Stimulated activated CD8-positive, alpha-beta memory T cell treated with anti-CD3 and anti-CD28 coated beads, Interleukin-7, amount 100 ng/mL, for 4 hours (primary cell): ENCODE results near the gene HELZ.
"Not testable (repeated sequence)": the region's sequence is repeated elsewhere in the genome, so short reads cannot be mapped to it uniquely, and the experiment has no call there.

Experiments
- DNase-seq, 2 donors: peaks; one replicate each; pipeline ENCODE4 v3.0.0-alpha.2; 2020; ENCODE audit warnings: low read depth in 2 of 2

Gene HELZ

DNA sequence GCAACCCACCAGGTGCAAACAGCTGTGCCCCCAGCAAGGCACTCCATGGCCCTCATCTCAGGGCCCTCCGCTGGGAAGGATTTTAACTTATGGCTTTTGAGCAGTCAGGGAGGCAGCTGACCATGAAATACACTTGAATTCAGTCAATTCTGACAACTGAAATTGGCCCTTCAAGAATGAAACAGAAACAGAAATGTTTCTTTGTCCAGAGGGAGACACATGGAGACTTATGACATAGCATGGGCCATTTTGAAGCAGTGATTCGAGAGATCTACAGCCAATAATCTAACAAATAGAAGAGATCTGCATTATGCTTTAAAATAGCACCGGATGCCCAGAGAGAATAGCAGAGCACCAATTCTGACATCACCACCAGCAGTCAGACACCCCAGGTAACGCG is 193.2 kb downstream of the HELZ start:
- no peak for DNase-seq

DNA sequence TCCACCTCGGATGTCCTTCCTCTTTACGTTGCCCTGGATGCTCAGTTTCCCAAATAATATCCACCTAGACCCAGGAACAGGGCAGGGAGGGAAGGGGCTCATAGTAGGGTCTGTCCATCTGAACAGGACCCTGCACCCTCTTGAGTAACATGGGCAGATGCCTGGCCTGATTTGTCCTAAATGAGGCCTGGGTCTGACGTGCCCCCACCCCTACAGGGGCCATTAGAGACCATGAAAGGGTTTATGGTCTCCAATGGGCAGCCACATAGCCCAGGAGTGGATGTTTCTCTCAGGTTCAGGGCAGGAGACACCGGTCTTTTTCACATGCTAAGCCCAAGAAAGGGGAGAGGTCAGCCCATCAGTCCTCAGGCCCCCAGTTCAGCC is 193.8 kb downstream of the HELZ start:
- no peak for DNase-seq

DNA sequence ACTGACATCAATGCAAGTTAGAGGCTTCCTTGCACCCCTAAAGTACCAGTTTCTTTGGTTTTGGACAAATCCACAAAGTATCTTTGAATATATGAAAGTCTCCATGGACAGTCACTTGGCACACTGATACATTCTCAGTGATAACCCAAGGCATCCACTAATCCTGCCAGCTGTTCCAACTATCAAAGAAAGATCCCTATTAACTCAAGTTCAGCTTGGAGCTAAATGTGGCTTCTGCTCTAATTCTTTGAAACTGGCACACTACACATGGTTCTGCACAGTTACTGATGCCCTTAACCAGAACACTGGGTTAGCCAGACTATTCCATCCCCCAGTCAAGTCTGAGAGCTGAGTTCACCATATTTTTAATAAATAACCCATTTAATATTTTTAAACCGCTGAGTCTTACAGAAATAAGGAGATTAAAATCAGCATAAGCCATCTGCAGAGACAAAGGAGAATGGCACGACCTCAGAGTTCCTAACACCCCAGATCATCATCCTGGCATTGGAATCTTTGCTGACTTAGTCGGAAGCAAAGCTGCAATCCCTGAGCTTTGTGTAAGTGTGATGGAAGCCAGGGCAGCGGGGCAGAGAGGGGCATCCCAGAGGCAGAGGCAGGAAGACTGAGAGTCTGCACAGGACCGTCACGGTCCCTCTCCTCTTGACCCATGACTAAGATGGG is 194.4 kb downstream of the HELZ start:
- DNase-seq = no peak

DNA sequence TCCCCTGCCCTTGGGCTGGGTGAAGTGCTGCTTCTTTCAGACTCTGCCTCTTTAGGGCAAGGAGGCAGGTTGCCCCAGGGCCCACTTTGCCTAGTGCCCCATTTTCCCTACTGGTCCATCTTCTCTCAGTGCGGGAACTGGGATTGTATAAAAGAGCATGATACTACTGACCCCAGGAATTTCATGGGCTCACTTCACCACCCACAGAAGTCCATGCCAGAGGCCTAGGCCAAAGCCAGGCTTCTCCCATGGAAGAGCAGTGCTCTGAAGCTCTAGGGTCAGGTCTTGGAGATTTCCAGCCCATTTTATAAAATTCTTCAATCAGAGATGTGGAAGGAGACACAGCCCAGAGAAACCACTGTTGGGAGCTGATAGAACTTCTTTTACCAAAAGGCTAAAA is 194.9 kb downstream of the HELZ start:
- DNase-seq = no peak

DNA sequence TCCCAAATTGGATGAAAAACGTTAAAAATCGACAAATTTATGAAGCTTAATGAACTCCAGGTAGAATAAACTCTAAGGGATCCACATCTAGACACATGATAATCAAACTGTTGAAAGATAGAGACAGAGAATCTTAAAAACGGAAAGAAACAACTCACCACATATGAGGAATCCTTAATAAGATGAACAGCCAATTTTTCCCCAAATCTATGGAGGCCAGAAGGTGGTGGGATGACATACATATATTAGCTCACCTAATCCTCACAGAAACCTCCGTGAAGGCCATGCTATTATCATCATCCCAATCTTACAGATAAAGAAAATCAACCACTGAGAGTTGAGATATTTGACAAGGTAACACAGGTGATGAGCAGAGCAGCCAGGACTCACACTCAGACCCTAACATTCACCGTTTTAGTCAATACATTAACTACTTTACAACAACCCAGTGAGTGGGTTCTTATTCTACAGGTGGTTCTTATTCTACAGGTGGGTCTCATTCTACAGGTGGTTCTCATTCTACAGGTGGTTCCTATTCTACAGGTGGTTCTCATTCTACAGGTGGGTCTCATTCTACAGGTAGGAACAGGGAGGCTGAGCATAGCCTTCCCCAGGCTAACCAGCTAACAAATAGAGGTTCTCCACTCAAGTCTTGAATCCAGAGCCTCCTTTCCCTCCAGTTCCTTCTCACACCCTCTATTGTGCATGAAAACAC is 195.8 kb downstream of the HELZ start:
- DNase-seq = no peak

DNA sequence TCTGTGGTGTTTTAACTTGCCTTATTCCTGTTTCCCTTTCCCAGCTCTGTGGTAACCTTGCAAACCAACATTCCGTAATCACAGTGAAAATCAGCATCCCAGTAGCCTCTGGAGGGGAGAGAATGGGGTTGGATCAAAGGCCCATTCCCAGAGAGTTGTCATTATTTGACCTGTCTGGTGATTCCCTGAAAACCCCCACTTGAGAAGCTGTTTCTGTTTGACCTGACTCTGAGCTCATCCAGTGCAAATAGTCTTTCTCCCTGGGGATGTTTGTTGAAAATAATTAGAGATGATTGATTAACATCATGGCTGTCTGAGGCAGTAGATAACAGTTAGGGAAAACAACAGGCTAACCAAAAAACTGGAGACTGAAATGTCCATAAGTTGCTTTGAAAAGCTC is 197.6 kb downstream of the HELZ start:
- no peak for DNase-seq

DNA sequence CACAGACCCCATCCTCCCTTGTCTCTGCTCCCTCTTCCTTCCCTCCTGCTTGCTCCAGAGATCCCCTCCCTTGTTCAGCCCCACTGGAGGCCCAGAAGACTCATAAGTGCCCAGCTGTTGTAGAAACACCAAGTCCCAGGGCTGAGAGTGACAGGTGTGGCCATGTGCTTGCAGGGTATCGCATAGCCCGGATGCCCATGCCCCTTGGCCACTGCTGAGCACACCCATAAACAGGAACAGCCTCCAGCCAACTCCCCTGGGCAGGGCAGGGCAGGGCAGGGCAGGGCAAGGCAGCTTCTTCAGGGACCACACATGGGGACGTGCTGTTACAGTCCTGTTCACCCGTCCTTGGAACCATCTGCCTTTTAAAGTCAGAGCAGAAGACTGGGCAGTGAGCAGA is 198.6 kb downstream of the HELZ start:
- no peak for DNase-seq

DNA sequence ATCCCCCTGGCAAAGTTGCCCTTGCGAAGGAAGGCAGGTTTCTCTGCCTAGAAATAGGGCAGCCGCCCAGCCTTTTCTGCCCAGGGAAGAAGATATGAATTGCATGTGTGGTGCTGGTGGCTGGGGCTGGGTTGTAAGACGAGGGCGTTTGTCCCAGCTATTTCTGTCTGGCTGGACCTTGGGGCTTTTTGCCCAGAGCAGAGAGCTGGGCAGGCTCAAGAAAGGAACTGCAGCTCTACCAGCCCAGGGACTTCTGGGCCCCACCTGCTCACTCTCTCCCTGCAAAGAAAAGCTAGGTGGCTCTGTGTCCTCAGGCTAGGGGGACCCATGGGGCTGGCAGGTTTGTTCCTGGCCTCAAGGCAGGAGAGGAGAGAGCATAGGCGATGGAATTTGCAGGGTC is 200.1 kb downstream of the HELZ start:
- no peak for DNase-seq

DNA sequence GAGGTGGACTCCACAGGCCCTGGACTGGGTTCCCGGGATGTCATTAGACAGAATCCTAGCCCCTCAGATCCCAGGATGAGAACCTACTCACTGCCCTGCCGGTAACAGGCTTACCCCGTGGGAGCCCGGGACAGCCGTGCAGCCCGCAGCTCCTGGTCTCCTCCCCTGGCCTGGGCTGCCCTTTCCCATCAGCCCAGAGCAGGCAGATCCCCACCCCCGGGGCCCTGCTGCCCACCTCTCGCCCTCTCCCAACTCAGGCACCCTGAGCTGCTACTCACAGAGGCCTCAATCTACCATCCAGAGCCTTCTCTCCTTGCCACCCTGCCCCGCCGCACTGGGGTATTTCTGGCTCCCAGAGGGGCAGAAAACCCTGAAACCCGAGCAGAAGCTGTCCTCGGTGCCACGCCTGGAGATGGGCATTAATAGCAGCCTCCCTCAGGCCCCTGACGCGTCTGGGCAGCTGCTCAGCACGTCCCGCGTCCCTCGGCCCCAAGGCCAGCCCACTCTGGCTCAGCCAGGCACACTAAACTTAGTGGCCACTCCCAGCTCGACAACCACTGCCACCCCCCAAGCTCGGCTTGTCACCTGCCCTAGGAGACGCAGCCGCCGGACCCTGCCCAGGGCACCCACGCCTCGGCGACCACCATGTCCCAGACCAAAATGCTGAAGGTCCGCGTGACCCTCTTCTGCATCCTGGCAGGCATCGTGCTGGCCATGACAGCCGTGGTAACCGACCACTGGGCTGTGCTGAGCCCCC is 200.8 kb downstream of the HELZ start, which contains the start of gene CACNG1:
CACNG1 (plus strand) TSS at position 539 of the 757 bp plus-strand sequence; CDS start at position 646, 107 bp downstream.
- no peak for DNase-seq

DNA sequence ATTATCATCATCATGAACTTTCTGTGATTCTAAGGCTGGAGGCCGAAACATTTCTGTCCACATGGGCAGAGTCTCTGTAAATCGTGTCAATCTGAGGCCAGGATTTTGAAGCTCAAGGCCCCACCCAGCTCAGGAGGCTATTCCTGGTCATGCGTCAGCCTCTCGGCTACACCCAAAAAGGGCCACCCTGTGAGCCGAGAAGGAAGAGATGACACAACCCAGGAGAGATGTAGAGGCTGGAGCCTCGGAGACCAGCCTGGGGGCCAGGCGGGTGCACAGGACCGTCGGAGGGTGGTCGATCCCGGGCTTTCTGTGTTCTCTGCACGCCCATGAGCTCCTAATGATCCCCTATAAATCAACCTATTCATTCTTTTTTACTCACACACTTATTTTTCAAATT is 201.7 kb downstream of the HELZ start:
- no peak for DNase-seq

DNA sequence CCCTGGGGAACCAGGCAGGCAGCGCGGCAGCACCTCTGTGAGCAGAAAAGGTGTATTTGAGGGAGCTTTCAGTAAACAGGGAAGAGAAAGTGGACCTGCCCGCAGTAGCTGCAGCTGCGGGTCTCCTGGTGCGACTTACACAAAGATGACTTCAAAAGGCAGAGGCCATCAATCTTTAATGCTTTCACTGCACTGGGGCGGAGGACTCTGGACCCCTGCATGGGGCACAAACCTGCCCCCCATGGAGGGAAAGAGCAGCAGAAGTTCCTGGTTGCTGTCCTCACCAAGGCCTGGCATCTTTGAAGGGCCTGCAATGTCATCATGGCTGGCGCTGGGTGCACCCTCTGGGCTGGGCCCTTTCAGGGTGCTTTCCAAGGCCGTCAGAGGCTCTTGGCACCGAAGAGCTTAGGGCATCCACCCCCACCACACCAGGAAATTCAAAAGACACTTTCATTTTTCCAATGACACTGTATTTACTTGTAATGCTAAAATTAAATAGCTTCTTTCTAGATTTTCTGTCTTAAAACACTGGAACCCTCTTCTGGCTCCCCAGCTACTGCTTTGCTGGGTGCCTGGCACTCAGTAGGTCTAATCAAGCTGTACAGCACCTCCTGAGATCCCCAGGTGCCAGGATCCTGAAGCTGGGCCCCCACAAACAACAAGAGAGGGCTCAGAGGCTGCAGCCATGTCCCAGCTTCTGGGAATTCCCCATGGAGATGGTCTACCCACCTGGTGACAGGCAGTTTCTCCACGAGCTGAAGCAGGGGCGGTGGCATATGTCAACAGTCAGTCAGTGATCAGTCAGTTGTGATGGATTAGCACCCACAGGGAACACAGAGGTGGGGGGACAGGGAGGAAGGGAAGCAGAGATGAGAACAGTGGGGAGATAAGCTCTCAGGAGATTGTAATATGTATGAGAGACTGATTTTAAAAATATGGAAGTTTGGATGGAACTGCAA is 202.8 kb downstream of the HELZ start:
- no peak for DNase-seq

DNA sequence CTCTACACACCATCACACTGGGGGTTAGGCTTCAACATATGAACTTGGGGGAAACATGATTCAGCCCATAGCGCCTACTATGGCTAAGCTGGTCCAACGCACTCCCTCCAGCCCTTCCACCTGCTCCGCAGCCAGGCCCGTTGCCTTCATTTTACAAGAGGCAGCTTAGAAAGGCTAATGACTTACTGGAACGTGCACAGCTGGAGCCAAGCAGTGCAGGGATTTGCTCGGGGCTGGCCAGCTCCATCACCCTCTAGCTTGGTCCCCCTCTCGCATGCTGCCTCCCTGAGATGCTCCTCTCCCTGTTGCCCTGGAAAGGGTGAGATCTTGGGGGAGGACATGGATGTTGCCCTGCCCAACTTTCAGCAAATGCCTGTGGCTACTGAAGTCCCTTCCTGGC is 203.5 kb downstream of the HELZ start:
- no peak for DNase-seq

DNA sequence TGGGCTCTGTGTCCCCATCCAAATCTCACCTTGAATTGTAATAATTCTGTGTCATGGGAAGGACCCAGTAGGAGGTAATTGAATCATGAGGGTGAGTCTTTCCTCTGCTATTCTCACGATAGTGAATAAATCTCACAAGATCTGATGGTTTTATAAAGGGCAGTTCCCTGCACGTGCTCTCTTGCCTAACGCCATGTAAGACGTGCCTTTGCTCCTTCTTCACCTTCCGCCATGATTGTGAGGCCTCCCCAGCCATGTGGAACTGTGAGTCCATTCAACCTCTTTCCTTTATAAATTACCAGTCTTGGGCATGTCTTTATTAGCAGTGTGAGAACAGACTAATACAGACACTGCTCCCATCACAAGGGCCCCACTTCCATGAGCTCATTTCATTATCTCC is 203.9 kb downstream of the HELZ start:
- not testable (repeated sequence) for DNase-seq

DNA sequence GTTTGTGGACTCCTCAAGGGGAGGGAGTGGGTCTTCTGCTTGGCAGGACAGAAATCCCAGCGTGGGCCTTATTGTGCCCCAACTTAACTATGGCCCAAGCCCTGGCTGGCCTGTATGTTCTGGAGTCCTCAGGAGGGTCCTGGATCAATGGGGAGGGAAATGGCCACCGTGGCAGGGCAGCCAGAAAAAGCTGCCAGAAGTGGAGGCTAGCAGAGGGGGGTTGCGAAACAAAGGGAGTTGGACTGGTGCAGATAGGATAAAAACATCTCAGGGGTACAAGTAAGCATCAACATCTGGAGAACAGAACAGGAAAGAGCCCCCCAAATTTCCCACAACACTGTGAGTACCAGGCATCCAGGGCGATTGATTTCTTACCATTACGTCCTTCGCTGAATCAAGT is 204.3 kb downstream of the HELZ start:
- no peak for DNase-seq

DNA sequence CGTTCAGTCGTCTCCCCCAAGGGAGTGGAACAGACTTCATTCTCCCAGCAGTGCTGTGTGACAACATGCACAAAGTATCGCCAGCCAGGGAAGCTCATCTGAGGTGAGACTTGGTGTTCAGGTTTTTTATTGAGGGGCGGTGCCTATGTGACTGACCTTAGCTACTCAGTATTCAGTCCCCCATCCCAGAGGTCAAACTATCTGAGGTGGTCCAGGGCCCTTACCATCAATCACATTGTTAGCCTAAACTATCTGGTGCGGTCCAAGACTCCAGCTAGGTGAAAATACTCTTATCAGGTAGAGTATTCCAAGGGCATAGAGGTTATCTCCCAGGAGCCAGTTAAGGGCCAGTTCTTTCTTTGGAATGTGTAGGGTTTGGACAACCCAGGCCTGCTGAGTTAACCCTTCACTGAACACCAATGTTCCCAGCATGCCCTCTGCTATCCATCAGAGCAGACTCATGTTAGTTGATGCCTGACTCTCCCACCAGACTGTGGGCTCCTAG is 206.1 kb downstream of the HELZ start:
- no peak for DNase-seq

DNA sequence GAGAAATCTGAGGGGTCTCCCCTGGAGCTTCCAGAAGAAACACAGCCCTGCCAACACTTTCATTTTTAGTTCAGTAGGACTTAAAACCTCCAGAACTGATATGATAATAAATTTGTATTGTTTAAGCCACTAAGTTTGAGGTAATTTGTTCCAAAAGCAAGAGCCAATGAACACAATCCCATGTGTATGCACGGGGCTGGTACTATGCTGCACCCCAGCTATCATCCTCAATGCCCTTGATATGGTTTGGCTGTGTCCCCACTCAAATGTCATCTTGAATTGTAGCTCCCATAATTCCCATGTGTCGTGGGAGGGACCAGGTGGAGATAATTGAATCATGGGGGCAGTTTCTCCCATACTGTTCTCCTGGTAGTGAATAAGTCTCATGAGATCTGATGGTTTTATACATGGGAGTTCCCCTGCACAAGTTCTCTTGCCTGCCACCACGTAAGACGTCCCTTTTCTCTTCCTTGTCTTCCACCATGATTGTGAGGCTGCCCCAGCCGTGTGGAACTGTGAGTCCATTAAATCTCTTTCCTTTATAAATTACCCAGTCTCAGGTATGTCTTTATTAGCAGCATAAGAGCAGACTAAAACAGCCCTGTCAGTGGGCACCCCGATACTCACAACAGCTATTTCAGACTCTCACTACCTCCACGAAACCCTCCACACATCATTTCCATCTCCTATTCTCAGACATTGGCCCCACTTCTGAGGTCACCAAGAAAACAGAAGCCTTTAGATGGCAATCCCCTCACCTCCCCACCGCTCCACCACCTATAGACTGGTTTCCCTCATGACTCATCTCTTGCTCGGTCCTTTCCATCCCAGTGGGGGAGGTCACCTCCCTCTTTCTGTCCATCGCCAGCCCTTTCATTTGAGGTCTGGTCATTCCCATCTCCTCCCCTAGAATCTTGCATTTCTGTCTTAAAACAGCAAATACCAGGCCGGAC is 209.6 kb downstream of the HELZ start:
- DNase-seq = no peak

DNA sequence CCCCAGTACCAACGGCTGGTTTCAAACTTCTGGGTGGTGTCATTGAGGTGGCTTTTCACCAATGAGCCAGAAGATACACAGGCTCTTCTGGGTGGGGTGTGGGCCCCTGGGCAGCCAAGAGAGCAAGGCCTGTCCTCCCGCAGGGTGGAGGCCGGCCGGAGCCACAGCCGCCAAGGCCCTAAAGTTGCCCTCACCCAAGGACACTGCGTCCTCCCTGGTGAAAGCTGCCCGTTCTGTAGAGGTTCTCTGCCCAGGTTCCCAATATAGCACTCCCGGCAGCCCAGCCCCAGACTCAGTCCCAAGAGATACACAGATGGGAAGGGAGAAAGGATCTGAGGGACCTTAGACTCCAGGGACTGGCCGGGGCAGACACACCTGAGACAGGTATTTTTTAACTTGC is 211.4 kb downstream of the HELZ start:
- DNase-seq = no peak

DNA sequence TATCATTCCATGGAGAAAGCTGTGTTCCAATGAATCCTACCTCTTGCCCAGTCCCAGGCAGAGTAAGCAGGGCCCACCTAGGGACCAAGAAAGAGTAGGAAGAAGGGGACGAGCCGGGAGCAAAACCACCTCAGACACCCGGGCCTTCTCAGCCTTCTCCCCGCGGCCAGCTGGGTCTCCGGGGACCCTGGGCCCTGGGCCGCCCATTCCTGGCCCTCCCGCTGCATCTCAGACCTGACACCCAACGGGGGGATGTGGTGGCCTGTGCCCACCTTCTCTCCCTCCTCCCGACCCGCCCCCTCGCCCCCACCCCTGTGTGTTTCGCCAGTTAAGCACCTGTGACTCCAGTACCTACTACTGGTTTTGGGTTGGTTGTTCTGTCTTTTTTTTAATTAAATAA is 212.0 kb downstream of the HELZ start:
- no peak for DNase-seq

DNA sequence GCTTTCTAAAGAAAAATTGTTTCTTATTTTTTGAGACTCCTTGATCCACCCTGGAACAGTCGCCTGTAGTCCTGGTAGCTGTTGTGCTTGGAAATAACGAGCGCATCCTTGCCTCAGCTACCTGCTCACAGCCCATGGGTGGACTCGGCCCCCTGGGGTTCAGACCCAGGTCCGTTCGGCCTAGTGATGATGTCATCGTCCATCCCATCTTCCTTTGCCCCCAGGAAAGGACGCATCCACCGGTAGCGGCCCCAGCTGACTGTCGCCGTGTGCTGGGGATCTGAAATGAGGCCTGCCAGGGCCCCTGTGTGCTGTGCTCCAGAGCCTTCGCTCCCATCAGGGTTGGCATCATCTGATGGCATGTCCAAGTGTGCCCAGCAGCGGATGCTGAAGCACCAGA is 212.6 kb downstream of the HELZ start:
- DNase-seq = no peak

DNA sequence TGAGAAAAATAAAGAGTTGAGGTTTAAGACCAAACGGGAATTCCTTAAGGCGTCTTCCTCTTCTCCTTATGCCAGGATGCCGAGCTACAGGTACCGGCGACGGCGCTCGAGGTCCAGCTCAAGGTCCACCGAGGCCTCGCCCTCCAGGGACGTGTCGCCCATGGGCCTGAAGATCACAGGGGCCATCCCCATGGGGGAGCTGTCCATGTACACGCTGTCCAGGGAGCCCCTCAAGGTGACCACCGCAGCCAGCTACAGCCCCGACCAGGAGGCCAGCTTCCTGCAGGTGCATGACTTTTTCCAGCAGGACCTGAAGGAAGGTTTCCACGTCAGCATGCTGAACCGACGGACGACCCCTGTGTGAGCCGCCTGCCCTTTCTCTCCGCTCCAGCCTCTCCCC is 214.4 kb downstream of the HELZ start:
- no peak for DNase-seq
